HG03442 (cell line): ENCODE results near the gene AP2B1.
"Not testable (repeated sequence)": the region's sequence is repeated elsewhere in the genome, so short reads cannot be mapped to it uniquely, and the experiment has no call there.

ENCODE experiments used
- ATAC-seq: cut with Tn5 transposase; IDR thresholded peaks from one replicate; pipeline ENCODE4 v1.9.1; 2021; ENCODE audit warnings: mild to moderate bottlenecking, moderate library complexity; ENCODE audit not compliant: unreplicated experiment

Gene AP2B1

DNA sequence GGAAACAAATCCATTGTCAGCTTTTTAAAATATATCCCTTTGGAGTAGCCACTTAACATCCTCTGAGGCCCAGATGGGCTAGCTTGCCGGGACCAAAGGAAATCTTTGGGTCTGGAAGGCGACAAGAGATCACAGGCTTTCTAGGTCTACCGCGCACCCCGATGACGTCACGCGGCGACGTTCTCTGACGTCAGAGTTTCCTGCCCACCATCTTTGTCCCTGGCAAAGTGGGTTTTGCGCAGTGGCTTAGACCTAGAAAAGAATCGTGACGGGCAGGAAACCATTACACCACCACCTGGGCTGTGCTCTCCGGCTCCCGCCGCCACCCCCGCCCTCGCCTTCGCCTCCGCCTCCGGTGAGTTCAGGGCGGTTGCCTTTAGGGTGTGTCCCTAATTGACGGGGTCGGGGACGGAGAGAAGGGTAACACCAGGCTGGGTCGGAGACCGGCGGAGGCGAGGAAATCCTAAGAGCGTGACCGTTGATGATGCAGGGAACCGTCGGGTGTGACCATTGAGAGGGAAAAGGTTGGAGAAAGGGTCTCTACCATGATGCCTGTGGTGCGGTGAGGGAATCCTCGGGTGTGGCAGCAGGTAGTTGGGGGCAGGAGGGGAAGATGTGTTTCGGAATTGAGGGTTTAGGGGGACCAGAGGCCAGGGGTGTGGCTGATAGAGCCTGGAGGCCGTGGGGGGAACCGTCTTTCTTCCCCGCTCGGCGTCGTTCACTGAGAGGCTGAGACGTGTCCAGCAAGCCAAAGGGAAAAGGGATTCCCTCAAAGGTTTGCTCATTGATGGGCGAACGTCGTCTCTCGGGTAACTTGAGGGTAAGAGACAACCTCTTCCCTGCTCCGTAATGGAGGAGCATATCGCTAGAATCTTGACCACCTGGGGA is at the start of gene AP2B1:
AP2B1 (plus strand) TSS at position 249 of the 888 bp plus-strand sequence. CDS start 6,709 bp downstream, outside the sequence.
- peak; percentile 82 for ATAC-seq

DNA sequence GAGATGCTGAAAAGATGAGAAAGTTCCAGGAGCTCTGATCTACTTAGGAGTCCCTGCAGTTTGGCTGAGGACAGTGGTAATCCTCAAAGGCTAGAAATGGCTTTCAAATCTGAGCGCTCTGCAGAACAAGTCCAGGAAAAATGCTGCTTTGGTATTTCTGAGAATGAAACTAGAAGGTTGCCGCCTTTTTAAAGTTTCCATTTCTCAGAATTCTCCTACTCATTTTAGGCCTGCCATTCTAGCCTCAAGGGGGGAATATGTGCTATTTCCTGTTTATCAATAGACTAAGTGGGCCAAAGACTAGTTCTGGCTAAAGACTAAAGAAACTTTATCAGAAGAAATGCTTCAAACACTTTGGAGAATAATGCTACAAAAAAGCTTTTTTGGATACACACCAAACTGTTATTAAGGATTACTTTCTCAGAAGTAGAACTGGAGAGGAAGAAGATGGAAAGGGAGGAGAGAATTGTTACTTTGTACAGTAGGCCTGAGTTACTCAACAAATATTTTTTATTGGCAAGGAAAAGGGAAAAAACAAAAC is 49.5 kb upstream of the AP2B1 start, which contains the start of gene SLFN12L:
SLFN12L (minus strand) TSS at position 78 of the 541 bp plus-strand sequence. CDS start 15,314 bp downstream, outside the sequence.
- no peak for ATAC-seq

DNA sequence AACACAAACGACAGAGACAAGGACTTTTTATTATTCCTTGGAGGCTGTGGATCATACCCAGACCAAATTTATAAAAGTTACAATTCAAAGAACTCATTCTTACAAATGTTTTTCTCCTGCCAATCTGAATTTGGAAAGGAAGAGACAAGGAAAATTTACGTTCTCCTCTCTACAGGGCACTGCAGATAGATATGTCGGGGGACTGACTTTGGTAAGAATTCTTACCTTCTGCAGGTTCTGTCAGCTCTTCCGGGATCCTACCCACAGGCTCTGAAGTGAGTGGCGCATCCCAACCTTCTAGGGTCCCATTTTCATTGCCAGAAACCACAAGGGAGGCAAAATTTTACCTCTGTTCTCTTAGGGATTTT is 47.5 kb upstream of the AP2B1 start:
- no peak for ATAC-seq

- ATAC-seq: no peak
Observed at GRCh38 chr17:35540589-35541404, 46.3 kb upstream of the AP2B1 start.

DNA sequence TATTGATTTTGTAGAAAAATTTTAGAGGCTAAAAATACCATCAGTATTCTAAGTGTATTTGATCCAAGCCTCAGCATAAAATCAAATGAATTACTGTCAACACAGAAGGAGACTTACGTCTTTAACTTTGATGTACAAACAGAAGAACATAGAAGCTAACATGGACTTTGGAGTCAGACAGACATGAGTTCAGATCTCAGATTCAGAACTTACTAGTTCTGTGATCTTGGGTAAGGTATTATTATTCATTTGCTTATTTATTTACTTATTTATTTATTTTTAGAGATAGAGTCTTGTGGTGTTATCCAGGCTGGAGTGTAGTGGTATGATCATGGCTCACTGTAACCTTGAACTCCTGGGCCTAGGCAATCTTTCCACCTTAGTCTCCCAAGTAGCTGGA is 45.7 kb upstream of the AP2B1 start:
- ATAC-seq: no peak

DNA sequence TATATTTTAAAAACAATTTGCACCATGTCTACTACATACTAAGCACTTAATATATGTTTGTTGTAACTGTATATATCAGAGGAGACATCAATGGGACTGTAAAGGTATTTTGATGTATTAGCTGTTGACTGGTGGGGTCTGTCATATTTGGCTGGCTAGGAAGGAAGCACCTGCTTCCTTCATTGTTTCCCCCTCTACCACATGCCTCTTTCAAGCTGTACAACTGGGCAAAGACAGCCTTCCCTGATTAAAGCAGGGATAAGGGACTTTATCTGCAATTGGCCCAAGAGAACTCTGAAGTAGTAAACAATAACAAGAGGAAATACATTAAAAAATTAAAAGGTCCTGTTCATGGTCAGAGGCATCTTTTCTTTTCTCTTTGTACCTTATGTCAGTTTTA is 44.1 kb upstream of the AP2B1 start:
- no peak for ATAC-seq

- ATAC-seq: no peak
Observed at GRCh38 chr17:35543856-35544255, 43.3 kb upstream of the AP2B1 start.

- no peak for ATAC-seq
Observed at GRCh38 chr17:35545150-35545549, 42.0 kb upstream of the AP2B1 start.

GRCh38 chr17:35546487-35546886 is 40.6 kb upstream of the AP2B1 start:
- no peak for ATAC-seq

- no peak for ATAC-seq
Observed at GRCh38 chr17:35548208-35548810, 38.8 kb upstream of the AP2B1 start.

GRCh38 chr17:35548978-35549377 is 38.1 kb upstream of the AP2B1 start:
- ATAC-seq: no peak

DNA sequence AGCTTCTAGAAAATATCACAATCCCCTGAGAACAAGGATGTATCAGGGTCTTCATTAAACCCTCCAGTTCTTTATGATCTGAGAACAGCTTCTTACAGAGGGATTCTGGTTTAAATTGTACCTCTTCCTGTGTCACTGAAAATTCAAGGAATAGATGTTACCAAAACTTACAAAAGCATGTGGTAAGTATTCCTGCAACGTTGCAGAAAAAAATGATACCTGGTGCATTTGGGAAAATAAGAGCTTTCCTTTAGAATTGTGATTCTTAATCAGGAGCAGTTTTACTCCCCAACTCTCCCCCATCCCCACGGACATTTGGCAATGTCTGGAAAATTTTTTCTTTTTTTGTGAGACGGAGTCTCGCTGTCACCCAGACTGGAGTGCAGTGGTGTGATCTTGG is 33.8 kb upstream of the AP2B1 start:
- no peak for ATAC-seq

DNA sequence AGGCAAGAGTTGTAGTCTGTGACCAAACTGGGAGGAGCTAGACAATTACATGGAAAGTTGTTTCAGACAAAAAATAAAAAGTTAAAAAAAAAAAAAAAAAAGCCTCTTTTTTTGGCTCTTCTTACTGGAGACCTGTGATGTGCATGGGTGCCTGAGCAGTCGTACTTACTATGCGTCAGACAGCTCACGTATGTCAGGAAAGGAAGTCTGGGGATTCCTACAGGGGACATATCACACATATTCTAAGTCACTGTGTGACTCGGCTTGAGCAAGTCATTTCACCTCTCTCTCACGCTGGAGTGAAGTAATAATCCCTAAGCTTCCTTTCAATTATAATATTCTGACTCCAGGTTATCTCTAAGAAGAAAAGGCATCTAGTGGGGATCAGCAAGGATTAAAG is 32.5 kb upstream of the AP2B1 start:
- ATAC-seq: no peak

DNA sequence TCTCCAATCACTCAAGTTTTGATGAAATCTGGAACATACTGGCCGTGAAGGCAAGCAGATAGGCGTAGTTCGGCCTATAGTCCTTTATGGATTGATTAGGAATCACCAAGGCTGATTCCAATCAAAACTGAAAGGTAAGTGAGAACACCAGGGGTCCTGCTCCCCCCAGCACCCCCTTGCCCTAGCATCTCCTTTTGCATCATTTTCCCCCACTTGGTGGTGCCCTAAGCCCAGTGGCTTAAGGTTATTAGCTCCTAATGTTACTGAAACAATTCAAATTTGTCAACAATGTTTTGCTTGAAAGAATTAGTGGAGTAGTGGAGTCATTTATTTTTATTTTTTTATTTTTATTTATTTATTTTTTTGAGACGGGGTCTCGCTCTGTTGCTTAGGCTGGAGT is 31.4 kb upstream of the AP2B1 start:
- ATAC-seq: no peak

- no peak for ATAC-seq
Observed at GRCh38 chr17:35557353-35557752, 29.8 kb upstream of the AP2B1 start.

DNA sequence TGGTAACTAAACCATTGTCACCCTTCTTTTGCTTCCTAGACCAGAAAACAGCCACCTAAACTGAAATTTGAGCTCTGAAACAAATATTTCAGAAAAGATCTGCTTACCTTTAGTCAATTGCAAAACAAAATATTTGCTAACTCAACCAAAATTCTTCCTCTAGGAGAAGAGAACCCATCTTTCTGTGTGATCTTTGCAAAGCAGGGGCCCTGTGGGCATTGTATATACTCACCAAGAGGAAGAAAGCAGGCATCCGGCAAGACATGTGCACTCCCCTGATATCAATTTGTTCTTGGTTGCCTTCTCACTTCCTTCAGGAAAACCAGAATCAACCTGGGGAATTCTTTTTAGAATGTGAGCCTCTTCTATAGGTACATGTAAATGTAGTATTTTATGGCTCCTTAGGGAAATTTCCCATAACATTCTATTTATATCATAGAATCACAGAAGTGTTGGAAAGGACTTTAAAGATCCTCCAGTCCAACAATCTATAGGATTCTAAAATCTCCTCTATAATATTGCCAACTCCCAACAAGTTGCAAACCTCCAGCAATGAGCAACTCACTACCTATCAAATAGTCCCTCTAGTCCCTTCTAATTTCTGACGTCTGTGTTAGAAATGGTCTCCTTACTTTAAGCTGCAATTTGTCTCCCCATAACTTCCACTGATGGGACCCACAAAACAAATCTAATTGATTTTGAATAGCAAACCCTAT is 27.5 kb upstream of the AP2B1 start:
- ATAC-seq: no peak

DNA sequence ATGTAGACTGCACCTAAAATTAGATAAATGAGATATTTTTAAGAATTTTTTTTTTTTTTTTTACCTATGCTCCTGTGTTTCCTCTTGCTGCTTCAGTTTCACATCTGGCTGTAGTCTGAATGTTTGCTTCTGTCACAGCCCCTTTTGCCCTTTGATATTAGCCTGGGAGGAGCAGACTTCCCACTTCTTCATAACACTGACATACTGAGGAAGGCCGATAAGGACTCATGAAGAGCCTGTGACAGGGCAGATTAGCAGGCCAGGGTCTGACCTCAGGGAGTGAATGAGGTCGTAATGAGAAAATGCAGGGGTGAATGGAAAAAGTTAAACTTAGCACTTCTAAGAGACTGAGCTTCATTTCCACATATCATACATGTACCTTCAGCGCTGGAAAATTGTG is 26.4 kb upstream of the AP2B1 start, which contains the start of gene SLFN14:
SLFN14 (minus strand) TSS at position 117 of the 400 bp plus-strand sequence. CDS start 2,757 bp downstream, outside the sequence.
- ATAC-seq: no peak

DNA sequence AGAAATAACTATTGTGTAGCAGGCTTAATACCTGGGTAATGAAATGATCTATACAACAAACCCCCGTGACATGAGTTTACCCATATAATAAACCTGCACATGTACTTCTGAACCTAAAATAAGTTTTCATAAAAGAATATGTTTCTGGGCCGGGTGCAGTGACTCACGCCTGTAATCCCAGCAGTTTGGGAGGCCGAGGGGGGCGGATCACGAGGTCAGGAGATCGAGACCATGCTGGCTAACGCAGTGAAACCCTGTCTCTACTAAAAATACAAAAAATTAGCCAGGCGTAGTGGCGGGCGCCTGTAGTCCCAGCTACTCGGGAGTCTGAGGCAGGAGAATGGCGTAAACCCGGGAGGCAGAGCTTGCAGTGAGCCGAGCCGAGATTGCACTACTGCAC is 23.9 kb upstream of the AP2B1 start:
- not testable (repeated sequence) for ATAC-seq

- no peak for ATAC-seq
Observed at GRCh38 chr17:35566968-35567367, 20.2 kb upstream of the AP2B1 start.

- ATAC-seq: no peak
Observed at GRCh38 chr17:35568561-35568960, 18.6 kb upstream of the AP2B1 start.
